Mesenchymal stem cell (in vitro differentiated cells and primary cell): ENCODE data around the gene MDM2.

Experiments used
- DNase-seq: peaks from one replicate; pipeline ENCODE4 v3.0.0-alpha.2; 2013
- H2AFZ ChIP-seq: one replicate; pipeline ENCODE4 v1.6.1; 2013; ENCODE audit warnings: low read depth, mild to moderate bottlenecking, control low read depth, inconsistent platforms, low read length, moderate library complexity
- H2AK5ac ChIP-seq: 2 replicates; pipeline ENCODE4 v1.6.1; 2013; ENCODE audit warnings: low read length, moderate library complexity, mild to moderate bottlenecking, inconsistent platforms; ENCODE audit not compliant: severe bottlenecking
- H2BK120ac ChIP-seq: one replicate; pipeline ENCODE4 v1.6.1; 2013; ENCODE audit warnings: low read depth, mild to moderate bottlenecking, inconsistent platforms, low read length, moderate library complexity
- H2BK12ac ChIP-seq, 2 experiments: one replicate each; pipeline ENCODE4 v1.6.1; 2013; ENCODE audit warnings: inconsistent platforms in 2 of 2, low read length in 2 of 2, mild to moderate bottlenecking in 2 of 2, moderate library complexity in 2 of 2, control low read depth in 1 of 2
- H2BK15ac ChIP-seq: one replicate; pipeline ENCODE4 v1.6.1; 2013; ENCODE audit warnings: mild to moderate bottlenecking, low read depth, inconsistent platforms; ENCODE audit not compliant: poor library complexity, severe bottlenecking
- H2BK5ac ChIP-seq: 2 replicates; pipeline ENCODE4 v1.6.1; 2013; ENCODE audit warnings: low read depth, mild to moderate bottlenecking, low read length, control low read depth, inconsistent platforms; ENCODE audit not compliant: poor library complexity, severe bottlenecking
- H3K14ac ChIP-seq, 2 experiments: one replicate each; pipeline ENCODE4 v1.6.1; 2013; ENCODE audit warnings: inconsistent platforms in 2 of 2, low read length in 2 of 2, control low read depth in 1 of 2, mild to moderate bottlenecking in 1 of 2, moderate library complexity in 1 of 2
- H3K18ac ChIP-seq, 2 experiments: one replicate each; pipeline ENCODE4 v1.6.1; 2013; ENCODE audit warnings: inconsistent platforms in 2 of 2, low read length in 2 of 2, control low read depth in 1 of 2, low read depth in 1 of 2, mild to moderate bottlenecking in 1 of 2
- H3K23ac ChIP-seq, 2 experiments: one replicate each; pipeline ENCODE4 v1.6.1; 2013; ENCODE audit warnings: inconsistent platforms in 2 of 2, low read length in 2 of 2, mild to moderate bottlenecking in 2 of 2, moderate library complexity in 2 of 2, control low read depth in 1 of 2
- H3K27ac ChIP-seq: 2 replicates; pipeline ENCODE4 v1.5.1; 2013; ENCODE audit warnings: mild to moderate bottlenecking, moderate library complexity, low read length, control low read depth, inconsistent platforms; ENCODE audit not compliant: poor library complexity, severe bottlenecking
- H3K27me3 ChIP-seq, 2 experiments: 2 replicates each; pipeline versions ENCODE4 v1.6.1 to v1.7.0; 2013; ENCODE audit warnings: low read length in 2 of 2, mild to moderate bottlenecking in 2 of 2, moderate library complexity in 2 of 2, control low read depth in 1 of 2, inconsistent platforms in 1 of 2; ENCODE audit not compliant: control insufficient read depth in 1 of 2, insufficient read depth in 1 of 2
- H3K36me3 ChIP-seq, 2 experiments: 2 replicates each; pipeline versions ENCODE4 v1.6.1 to v1.7.0; 2013; ENCODE audit warnings: low read length in 2 of 2, control low read depth in 1 of 2, inconsistent platforms in 1 of 2, low read depth in 1 of 2, mild to moderate bottlenecking in 1 of 2; ENCODE audit not compliant: insufficient read depth in 2 of 2, control insufficient read depth in 1 of 2
- H3K4ac ChIP-seq, 2 experiments: one replicate each; pipeline ENCODE4 v1.6.1; 2013; ENCODE audit warnings: inconsistent platforms in 2 of 2, low read length in 2 of 2, mild to moderate bottlenecking in 2 of 2, moderate library complexity in 2 of 2, control low read depth in 1 of 2, low read depth in 1 of 2
- H3K4me1 ChIP-seq: 2 replicates; pipeline ENCODE4 v1.6.1; 2013; ENCODE audit warnings: low read depth, low read length, control low read depth; ENCODE audit not compliant: control insufficient read depth, insufficient read depth
- H3K4me2 ChIP-seq: 2 replicates; pipeline ENCODE4 v1.6.1; 2013; ENCODE audit warnings: low read length, mild to moderate bottlenecking, inconsistent platforms; ENCODE audit not compliant: poor library complexity, severe bottlenecking
- H3K4me3 ChIP-seq, 2 experiments: 2 replicates each; pipeline versions ENCODE4 v1.5.1 to v1.7.0; 2013; ENCODE audit warnings: low read length in 2 of 2, mild to moderate bottlenecking in 2 of 2, control low read depth in 1 of 2, low read depth in 1 of 2; ENCODE audit not compliant: insufficient read depth in 1 of 2
- H3K79me1 ChIP-seq: replicated peaks from 2 replicates; pipeline ENCODE4 v1.6.1; 2013; ENCODE audit warnings: mild to moderate bottlenecking, control low read depth, low read length, inconsistent platforms; ENCODE audit not compliant: poor library complexity, severe bottlenecking
- H3K9ac ChIP-seq: 2 replicates; pipeline ENCODE4 v1.7.0; 2013; ENCODE audit warnings: mild to moderate bottlenecking, low read length, moderate library complexity
- H3K9me3 ChIP-seq: 2 replicates; pipeline ENCODE4 v1.7.0; 2013; ENCODE audit warnings: mild to moderate bottlenecking, low read length; ENCODE audit not compliant: control insufficient read depth
- H4K8ac ChIP-seq: one replicate; pipeline ENCODE4 v1.6.1; 2013; ENCODE audit warnings: inconsistent platforms, mild to moderate bottlenecking, low read length, moderate library complexity
- H4K91ac ChIP-seq: one replicate; pipeline ENCODE4 v1.6.1; 2013; ENCODE audit warnings: mild to moderate bottlenecking, low read length, inconsistent platforms
- whole genome bisulfite sequencing: methylation state at CpG from one replicate; pipeline ENCODE4 v1.1.7; 2013; ENCODE audit warnings: mixed read lengths; 5-methylcytosine and 5-hydroxymethylcytosine counted together

Gene MDM2

DNA sequence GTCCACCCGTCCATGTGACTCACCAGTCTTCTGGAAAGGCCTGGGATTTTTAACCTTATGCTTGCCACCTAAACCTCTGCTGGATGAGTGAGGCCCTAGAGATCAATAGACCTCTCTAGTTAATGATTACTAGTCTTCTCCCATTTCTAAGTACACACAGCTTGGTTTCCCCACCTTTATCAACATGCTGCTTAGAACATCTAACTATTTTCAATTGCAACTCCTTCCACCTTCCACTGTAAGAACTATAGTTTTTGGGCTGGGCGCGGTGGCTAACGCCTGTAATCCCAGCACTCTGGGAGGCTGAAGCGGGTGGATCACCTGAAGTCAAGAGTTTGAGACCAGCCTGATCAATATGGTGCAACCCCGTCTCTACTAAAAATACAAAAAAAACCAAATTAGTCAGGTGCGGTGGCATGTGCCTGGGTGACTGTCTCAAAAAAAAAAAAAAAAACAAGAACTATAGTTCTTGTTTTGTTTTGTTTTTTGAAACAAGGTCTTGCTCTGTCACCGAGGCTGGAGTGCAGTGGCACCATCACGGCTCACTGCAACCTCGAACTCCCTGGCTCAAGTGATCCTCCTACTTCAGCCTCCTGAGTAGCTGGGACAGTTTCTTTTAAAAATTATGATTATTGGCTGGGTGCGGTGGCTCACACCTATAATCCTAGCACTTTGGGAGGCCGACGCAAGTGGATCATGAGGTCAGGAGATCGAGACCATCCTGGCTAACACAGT is 18.7 kb upstream of the MDM2 start:
- Histone ChIP-seq H3K79me1 (no peaks in the 10 kb centered on the region), H3K14ac (no peak overlapping the region), H3K4ac (no peak overlapping the region), H3K4me3 (no peak overlapping the region), H3K9me3 (no peaks in the 10 kb centered on the region), H3K9ac (no peak overlapping the region), H3K27ac (no peak overlapping the region), H2BK12ac (no peak overlapping the region), H3K36me3 (no peaks in the 10 kb centered on the region), H3K23ac (no peak overlapping the region), H3K4me1 (peaks cover 2% of the 10 kb centered on the region), H2AK5ac (no peak overlapping the region), H2AFZ (no peak overlapping the region), H2BK5ac (no peak overlapping the region), H3K27me3 (no peaks in the 10 kb centered on the region), H2BK15ac (no peak overlapping the region), H4K8ac (no peak overlapping the region), H3K4me2 (no peak overlapping the region), H3K18ac (no peak overlapping the region), H2BK120ac (no peak overlapping the region), H4K91ac (no peak overlapping the region)
- no peak for DNase-seq
- 96% methylated on average over 12 of the region's 14 CpGs for WGBS

DNA sequence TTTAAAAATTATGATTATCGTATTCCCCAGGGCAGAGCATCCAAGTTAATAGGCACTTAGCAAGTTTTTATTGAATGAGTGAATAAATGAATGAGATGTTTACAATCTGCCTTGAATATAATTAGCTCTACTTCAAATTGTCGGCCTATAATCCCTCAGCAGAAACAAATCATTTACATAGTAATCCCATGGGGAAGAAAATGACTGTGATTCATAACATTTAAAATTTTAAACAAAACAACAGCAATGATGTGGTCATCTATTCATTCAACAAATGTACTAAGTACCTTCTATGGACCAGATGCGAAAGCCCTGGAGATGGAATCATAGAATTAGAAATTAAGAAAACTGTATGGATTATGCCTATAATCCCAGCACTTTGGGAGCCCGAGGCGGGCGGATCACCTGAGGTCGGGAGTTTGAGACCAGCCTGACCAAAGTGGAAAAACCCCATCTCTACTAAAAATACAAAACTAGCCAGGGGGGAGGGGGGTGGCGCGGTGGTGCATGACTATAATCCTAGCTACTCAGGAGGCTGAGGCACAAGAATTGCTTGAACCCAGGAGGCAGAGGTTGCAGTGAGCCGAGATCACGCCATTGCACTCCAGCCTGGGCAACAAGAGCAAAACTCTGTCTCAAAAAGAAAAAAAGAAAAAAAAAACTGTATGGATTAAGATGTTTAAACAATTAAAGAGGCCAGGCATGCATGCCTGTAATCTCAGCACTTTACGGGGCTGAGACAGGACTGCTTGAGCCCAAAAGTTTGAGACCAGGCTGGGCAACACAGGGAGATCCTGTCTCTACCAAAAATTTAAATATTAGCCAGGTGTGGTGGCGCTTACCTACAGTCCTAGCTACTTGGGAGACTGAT is 17.7 kb upstream of the MDM2 start:
- H3K23ac ChIP-seq: no peak overlapping the region
- H3K4me3 ChIP-seq: no peak overlapping the region
- no peak overlapping the region for H3K4ac ChIP-seq
- H3K14ac ChIP-seq: no peak overlapping the region
- no peak overlapping the region for H3K4me2 ChIP-seq
- no peak overlapping the region for H2AK5ac ChIP-seq
- H3K27ac ChIP-seq: no peak overlapping the region
- H2BK12ac ChIP-seq: no peak overlapping the region
- H2BK5ac ChIP-seq: no peak overlapping the region
- H4K8ac ChIP-seq: no peak overlapping the region
- H3K9ac ChIP-seq: no peak overlapping the region
- H3K27me3 ChIP-seq: no peaks in the 10 kb centered on the region
- no peaks in the 10 kb centered on the region for H3K9me3 ChIP-seq
- no peak overlapping the region for H2BK15ac ChIP-seq
- H3K4me1 ChIP-seq: peaks cover 2% of the 10 kb centered on the region
- no peak overlapping the region for H2AFZ ChIP-seq
- H3K36me3 ChIP-seq: no peaks in the 10 kb centered on the region
- no peak overlapping the region for H2BK120ac ChIP-seq
- DNase-seq: no peak
- H3K79me1 ChIP-seq: no peaks in the 10 kb centered on the region
- H4K91ac ChIP-seq: no peak overlapping the region
- 98% methylated on average over 8 of the region's 13 CpGs for WGBS
- H3K18ac ChIP-seq: no peak overlapping the region

DNA sequence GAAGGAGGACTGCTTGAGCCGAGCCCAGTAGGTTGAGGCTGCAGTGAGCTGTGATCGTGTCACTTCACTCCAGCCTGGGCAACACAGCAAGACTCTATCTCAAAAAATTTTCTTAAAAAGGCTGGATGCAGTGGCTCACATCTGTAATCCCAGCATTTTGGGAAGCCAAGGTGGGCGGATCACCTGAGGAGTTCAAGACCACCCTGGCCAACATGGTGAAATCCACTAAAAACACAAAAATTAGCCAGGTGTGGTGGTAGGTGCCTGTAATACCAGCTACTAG is 17.1 kb upstream of the MDM2 start:
- H3K14ac ChIP-seq: no peak overlapping the region
- no peak overlapping the region for H3K18ac ChIP-seq
- H2BK12ac ChIP-seq: no peak overlapping the region
- no peak overlapping the region for H2BK120ac ChIP-seq
- no peak overlapping the region for H4K8ac ChIP-seq
- H3K23ac ChIP-seq: no peak overlapping the region
- H3K27ac ChIP-seq: no peak overlapping the region
- no peaks in the 10 kb centered on the region for H3K79me1 ChIP-seq
- H3K9me3 ChIP-seq: no peaks in the 10 kb centered on the region
- H3K9ac ChIP-seq: no peak overlapping the region
- DNase-seq: no peak
- H4K91ac ChIP-seq: no peak overlapping the region
- no peak overlapping the region for H2AK5ac ChIP-seq
- H3K4me1 ChIP-seq: peaks cover 2% of the 10 kb centered on the region
- no peak overlapping the region for H3K4ac ChIP-seq
- no peak overlapping the region for H2AFZ ChIP-seq
- H3K4me3 ChIP-seq: no peak overlapping the region
- H3K4me2 ChIP-seq: no peak overlapping the region
- no peak overlapping the region for H2BK5ac ChIP-seq
- no peak overlapping the region for H2BK15ac ChIP-seq
- 69% methylated on average over 3 of the region's 3 CpGs for WGBS
- no peaks in the 10 kb centered on the region for H3K36me3 ChIP-seq
- no peaks in the 10 kb centered on the region for H3K27me3 ChIP-seq

DNA sequence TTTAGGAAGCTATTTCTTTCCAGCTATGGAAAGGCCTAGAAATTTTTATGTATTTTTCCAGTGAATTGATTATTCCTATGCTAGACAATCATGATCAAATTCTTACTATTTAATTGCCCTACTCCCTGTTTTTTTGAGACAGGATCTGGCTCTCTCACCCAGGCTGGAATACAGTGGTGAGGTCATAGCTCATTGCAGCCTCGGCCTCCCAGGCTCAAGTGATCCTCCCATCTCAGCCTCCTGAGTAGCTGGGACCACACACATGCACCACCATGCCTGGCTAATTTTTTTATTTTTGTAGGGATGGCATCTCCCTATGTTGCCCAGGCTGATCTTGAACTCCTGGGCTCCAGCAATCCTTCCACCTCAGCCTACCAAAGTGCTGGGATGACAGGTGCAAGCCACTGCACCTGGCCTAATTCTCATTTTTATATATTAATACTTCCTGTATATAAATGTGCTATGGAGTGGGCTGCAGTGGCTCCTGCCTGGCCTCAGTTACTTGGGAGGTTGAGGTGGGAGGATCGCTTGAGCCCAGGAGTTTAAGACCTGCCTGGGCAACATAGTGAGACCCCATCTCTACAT is 16.0 kb upstream of the MDM2 start:
- no peak overlapping the region for H3K4ac ChIP-seq
- no peak overlapping the region for H3K4me3 ChIP-seq
- H2BK120ac ChIP-seq: peak overlapping the region; percentile 54
- H3K9ac ChIP-seq: no peak overlapping the region
- peaks cover 2% of the 10 kb centered on the region for H3K4me1 ChIP-seq
- no peak overlapping the region for H2BK15ac ChIP-seq
- H3K9me3 ChIP-seq: no peaks in the 10 kb centered on the region
- no peak overlapping the region for H3K4me2 ChIP-seq
- no peak overlapping the region for H3K23ac ChIP-seq
- H4K91ac ChIP-seq: no peak overlapping the region
- H2BK5ac ChIP-seq: no peak overlapping the region
- no peaks in the 10 kb centered on the region for H3K27me3 ChIP-seq
- no peak overlapping the region for H3K27ac ChIP-seq
- H3K79me1 ChIP-seq: no peaks in the 10 kb centered on the region
- H2BK12ac ChIP-seq: no peak overlapping the region
- WGBS: 90% methylated on average over 1 of the region's 2 CpGs
- H3K36me3 ChIP-seq: no peaks in the 10 kb centered on the region
- H2AFZ ChIP-seq: no peak overlapping the region
- no peak overlapping the region for H3K14ac ChIP-seq
- no peak overlapping the region for H4K8ac ChIP-seq
- no peak overlapping the region for H3K18ac ChIP-seq
- no peak overlapping the region for H2AK5ac ChIP-seq
- no peak for DNase-seq
